ENCODE results near the gene C2orf76.
"Not testable (repeated sequence)": the region's sequence is repeated elsewhere in the genome, so short reads cannot be mapped to it uniquely, and the experiment has no call there.

C2orf76 gene

DNA sequence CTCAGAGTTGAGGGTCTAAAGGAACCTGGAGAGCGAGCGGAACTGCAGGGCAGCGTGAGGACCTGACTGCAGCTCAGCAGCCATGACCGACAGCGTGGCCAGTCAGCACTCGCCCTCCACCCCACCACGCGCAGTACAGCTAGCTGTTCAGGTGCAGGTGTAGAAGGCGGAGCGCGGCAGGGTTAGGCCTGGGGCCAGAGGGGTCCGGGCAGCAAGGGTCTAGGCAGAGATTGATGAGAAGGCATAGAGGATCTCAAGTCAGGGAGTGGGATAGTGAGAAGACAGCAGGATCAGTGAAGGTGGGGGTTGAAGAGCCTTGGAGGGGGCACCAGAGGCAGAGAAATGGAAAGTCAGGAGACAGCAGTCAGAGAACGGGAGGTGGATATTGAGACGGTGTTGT lies 72.0 kb downstream of the C2orf76 start:
- DNase-seq (ENCODE audit: low spot score): no peak

DNA sequence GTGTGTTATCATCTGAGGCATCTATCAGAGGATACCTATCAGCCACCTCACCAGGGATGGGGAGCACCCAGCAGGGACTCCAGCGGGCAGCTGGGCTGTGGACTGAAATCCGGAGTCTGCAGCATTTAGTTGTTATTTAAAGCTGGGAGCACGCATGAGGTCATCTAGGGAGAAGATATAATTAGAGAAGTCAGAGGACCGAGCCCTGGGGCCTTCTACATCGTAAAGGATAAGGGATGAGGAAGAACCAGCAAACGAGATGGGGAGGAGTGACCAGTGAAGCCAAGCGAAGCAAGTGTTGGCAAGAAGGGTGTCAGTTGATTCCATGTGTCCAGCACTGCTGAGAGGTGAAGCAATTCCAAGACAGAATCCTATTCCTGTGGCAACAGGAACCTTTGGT lies 72.7 kb downstream of the C2orf76 start:
- DNase-seq (ENCODE audit: low spot score): peak; percentile 28

DNA sequence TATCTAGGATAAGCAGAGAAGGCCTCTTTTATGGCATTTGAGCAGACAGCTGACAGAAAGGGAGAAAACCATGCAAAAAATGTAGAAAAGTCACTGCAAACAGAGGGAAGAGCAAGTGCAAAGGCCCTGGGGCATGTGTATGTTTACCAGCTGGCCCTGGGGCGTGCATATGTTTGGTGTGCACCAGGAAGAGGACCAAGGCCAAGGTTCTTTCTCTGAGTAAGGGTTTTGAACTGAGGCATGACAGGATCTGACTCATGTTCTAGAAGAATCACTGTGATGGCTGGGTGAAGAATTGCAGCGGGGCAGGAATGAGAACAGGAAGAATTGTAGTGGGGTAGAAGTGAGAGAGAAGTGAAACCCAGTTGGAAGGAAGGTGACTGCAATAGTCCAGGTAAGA lies 73.4 kb downstream of the C2orf76 start:
- DNase-seq (ENCODE audit: low spot score): no peak

DNA sequence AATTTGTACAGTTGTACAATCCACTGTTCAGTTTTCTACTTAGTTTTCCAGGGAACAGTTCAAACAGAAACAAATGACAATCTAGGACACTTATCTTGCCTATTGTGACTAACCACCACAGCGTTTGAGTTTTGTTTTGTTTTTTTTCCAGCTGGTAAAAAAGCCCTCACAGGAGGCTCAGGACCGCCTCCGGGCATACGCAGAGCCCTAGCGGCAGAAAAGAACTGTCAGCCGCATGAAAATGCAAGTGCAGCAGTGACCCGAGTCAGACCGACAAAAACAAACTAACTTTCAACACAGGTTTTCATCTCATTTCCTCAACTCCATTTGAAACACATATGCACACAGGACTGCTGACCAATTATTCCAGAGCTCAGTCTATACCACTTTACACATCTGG lies 74.4 kb downstream of the C2orf76 start:
- no peak for DNase-seq (ENCODE audit: low spot score)

DNA sequence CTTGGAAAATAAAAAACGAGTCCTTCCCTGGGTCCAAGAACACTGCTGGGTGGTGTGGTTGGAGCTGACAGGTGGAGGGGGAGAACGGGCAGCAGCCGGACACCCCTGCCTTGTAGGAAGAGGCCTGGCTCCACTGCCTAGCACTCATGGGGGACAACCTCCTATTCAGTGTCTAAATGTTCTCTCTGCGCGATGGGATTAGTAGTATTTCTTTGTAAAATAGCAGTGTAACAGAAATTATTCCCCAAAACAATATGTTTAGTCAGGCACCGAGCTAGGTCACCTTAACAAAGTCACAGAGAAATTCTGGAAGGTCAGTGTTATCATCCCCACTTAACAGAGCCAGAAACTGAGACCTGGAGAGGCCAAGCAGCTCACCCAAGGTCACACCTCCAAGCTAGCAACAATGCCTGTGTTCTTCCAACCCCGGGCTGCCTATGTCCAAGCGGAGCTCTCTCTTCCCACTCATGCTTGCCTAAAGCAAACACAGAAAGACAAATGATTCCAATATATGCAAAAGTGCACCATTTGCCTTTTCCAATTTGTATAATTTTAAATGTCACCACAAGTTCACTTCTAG lies 75.0 kb downstream of the C2orf76 start:
- DNase-seq (ENCODE audit: low spot score): no peak

GRCh38 chr2:119290859-119291587 lies 75.6 kb downstream of the C2orf76 start:
- peak; percentile 86 for DNase-seq (ENCODE audit: low spot score)

DNA sequence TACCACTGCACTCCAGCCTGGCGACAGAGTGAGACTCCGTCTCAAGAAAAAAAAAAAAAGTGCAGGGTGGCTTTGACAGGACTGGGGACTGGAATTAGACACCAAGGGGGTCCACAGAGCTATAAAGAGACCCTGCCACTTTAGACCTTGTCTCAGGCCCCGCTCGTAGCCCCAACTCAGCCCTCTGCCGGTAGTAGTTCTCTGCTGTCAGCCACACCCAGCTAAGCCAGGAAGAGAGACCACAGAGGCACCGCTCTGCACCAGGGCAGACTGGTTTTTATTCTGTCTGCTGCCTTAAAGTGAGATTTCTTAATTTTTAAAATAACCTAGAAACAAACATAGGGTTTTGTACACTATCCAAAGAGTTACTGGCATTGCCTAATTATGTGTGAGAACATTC lies 77.0 kb downstream of the C2orf76 start:
- no peak for DNase-seq (ENCODE audit: low spot score)

- no peak for DNase-seq (ENCODE audit: low spot score)
Measured at GRCh38 chr2:119289093-119289492, 77.5 kb downstream of the C2orf76 start.

DNA sequence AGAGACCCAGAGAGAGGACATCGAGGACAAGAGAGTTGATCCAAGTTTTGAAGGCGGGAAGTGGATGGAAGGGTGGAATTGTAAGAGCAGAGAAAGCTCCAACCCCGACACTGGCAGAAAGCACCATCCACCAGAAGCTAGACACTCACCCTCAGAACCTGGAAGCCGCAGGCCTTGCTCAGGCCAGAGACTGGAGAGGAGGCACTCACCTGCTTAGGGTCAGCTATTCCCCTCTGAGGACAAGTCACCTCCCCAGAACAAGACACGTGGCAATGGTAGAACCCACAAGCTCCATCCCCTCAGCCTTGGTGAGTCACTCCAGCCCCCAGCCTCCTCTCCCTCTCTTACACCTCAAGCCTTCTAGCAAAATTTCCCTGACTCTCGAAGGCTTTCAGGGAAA lies 78.1 kb downstream of the C2orf76 start:
- no peak for DNase-seq (ENCODE audit: low spot score)

DNA sequence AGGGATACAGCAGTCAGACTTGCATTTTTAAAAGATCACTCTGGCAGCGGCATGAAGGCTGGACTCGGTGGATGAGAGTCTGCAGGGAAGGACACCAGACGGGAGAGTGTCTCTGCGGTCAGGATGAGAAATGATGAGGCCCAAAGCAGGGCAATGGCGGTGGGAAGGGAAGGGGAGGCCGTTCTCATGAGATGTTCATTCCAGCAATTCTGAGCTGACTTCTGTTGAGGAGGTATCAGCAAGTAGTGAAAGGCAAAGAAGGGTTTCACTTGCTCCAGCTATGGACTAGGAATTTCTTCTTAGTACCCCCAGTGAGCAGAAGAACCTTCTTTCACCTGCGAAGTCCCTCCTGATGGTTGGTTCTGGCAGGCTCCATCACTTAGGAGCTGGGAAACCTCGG lies 80.0 kb downstream of the C2orf76 start:
- DNase-seq (ENCODE audit: low spot score): no peak

DNA sequence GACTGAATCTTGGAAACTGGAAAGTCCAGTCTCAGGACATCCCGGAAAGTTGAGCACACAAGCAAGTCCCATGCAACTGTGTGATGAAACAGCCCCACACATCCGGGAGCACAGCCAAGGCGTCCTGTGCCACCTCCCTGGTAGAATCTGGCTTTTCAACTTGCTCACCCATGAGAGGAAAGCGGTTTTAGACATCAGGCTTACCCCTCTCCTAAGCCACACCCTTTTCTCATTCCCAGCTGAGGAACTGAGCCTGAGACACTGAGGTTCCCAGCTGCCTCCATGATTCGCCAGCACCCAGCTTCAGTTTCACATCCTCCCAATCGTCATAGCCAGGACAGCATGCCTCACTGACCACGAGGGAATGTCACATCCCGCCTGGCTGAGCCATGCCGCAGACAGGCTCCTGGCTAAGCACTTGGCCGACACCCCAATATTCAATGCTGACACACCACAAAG lies 82.7 kb downstream of the C2orf76 start:
- DNase-seq (ENCODE audit: low spot score): peak; percentile 80

GRCh38 chr2:119282996-119283511 lies 83.6 kb downstream of the C2orf76 start:
- DNase-seq (ENCODE audit: low spot score): peak; percentile 66

- DNase-seq (ENCODE audit: low spot score): no peak
Measured at GRCh38 chr2:119282146-119282995, 84.3 kb downstream of the C2orf76 start.

GRCh38 chr2:119280680-119281079 lies 86.0 kb downstream of the C2orf76 start:
- DNase-seq (ENCODE audit: low spot score): no peak

GRCh38 chr2:119279666-119280065 lies 87.0 kb downstream of the C2orf76 start:
- DNase-seq (ENCODE audit: low spot score): no peak

DNA sequence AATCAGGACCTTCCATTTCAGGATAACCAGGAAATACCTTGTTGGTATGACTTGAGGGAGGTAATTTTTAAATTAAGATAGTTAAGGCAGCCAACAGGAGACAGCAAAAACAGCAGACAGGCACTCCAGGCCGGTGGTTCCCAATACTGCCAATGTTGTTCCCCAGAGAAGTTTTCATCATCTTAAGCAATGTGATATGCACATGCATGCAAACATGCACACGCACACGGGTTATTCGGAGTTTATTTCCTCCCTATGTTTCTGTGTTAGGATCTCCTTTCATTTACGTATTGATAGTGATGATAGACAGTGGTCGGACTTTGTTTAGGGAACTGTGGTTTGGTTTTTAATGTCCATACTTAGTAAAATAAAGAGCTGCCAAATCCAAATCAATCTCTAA lies 87.7 kb downstream of the C2orf76 start:
- DNase-seq (ENCODE audit: low spot score): no peak

- DNase-seq (ENCODE audit: low spot score): not testable (repeated sequence)
Measured at GRCh38 chr2:119278385-119278784, 88.2 kb downstream of the C2orf76 start.

GRCh38 chr2:119276864-119277263 lies 89.8 kb downstream of the C2orf76 start:
- DNase-seq (ENCODE audit: low spot score): no peak

DNA sequence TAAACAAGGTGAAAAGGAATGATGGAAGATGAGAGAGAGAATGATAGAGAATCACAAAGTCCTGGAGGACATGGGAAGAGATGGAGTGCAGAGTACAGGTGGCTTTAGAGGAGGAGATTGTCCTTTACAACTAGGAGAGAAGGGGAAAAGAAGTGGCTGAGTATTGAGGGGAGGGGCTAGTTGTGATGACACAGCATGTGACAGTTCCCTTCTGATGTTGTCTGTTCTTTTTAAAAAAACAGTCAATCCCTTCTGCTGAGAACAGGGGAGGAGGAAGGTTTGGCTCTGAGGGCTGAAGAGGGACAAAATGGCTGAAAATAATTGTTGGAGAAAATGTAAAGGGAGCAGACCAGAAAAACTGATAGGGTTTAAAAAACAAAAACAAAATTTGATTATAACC lies 99.0 kb downstream of the C2orf76 start:
- DNase-seq (ENCODE audit: low spot score): no peak

GRCh38 chr2:119266091-119266589 lies 100.5 kb downstream of the C2orf76 start:
- no peak for DNase-seq (ENCODE audit: low spot score)

GRCh38 chr2:119265693-119266066 lies 101.0 kb downstream of the C2orf76 start:
- no peak for DNase-seq (ENCODE audit: low spot score)

Measured in cerebellar cortex (tissue), 1 donor.